ENCODE measurements around the gene GALNT12.
A peak's percentile ranks its signal among the peaks of the same experiment; 100 is the strongest.

GALNT12 gene

DNA sequence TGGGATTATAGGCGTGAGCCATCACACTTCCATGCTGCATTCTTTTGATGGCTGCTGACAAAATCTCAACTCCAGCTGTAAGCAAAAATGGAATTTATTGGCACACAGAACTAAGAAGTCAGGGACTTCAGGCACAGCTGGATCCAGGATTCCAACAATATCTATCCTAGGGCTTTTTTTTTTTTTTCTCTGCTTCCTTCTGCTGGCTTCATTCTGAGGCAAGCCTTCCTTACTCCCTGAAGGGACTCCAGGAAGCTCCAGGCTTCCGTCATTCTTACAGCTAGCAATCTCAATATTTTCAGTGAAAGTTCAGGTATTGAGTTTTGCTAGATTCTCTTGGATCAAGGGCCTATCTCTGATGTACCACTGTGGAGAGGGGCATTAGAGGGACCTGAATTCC, 66.1 kb downstream of the GALNT12 start:
- Histone ChIP-seq H3K36me3 (no peaks in the 10 kb centered on the region), H3K4me3 (no peak overlapping the region), H3K4me1 (peaks cover 0 to 24% (median 22%) of the 10 kb centered on the region in 4 donors), H3K27ac (no peak overlapping the region), H3K9me3 (no peaks in the 10 kb centered on the region), H3K27me3 (no peaks in the 10 kb centered on the region)
- intact Hi-C loops (cut with DNase I; ENCODE audit: low total_unique reads): loop anchor here (10.0 kb wide), 1 partner anchor 61 kb away; no protein-coding TSS in a partner anchor
- TF ChIP-seq, protein P1, sequence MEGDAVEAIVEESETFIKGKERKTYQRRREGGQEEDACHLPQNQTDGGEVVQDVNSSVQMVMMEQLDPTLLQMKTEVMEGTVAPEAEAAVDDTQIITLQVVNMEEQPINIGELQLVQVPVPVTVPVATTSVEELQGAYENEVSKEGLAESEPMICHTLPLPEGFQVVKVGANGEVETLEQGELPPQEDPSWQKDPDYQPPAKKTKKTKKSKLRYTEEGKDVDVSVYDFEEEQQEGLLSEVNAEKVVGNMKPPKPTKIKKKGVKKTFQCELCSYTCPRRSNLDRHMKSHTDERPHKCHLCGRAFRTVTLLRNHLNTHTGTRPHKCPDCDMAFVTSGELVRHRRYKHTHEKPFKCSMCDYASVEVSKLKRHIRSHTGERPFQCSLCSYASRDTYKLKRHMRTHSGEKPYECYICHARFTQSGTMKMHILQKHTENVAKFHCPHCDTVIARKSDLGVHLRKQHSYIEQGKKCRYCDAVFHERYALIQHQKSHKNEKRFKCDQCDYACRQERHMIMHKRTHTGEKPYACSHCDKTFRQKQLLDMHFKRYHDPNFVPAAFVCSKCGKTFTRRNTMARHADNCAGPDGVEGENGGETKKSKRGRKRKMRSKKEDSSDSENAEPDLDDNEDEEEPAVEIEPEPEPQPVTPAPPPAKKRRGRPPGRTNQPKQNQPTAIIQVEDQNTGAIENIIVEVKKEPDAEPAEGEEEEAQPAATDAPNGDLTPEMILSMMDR (IDR thresholded peaks at IDR 0.05): no peak
- DNase-seq: no peak

GRCh38 chr9:98873951-98874371, 66.5 kb downstream of the GALNT12 start:
- TF ChIP-seq, protein P1 (IDR thresholded peaks at IDR 0.05): no peak
- Histone ChIP-seq H3K9me3 (no peaks in the 10 kb centered on the region), H3K4me3 (no peak overlapping the region), H3K27me3 (no peaks in the 10 kb centered on the region), H3K36me3 (no peaks in the 10 kb centered on the region), H3K27ac (no peak overlapping the region), H3K4me1 (peaks cover 0 to 26% (median 24%) of the 10 kb centered on the region in 4 donors)
- intact Hi-C loops (cut with DNase I; ENCODE audit: low total_unique reads): loop anchor here (10.0 kb wide), 1 partner anchor 61 kb away; no protein-coding TSS in a partner anchor
- peak; percentile 67 to 84 for DNase-seq

GRCh38 chr9:98874721-98875255, 67.3 kb downstream of the GALNT12 start:
- H3K36me3 ChIP-seq: no peaks in the 10 kb centered on the region
- intact Hi-C loops (cut with DNase I; ENCODE audit: low total_unique reads): loop anchor here (10.0 kb wide), 1 partner anchor 60 kb away; no protein-coding TSS in a partner anchor
- H3K4me1 ChIP-seq: peaks cover 0 to 34% (median 31%) of the 10 kb centered on the region in 4 donors
- no peak overlapping the region for H3K4me3 ChIP-seq
- H3K27me3 ChIP-seq: no peaks in the 10 kb centered on the region
- TF ChIP-seq, protein P1 (IDR thresholded peaks at IDR 0.05): no peak
- H3K27ac ChIP-seq: no peak overlapping the region
- no peak for DNase-seq
- no peaks in the 10 kb centered on the region for H3K9me3 ChIP-seq

DNA sequence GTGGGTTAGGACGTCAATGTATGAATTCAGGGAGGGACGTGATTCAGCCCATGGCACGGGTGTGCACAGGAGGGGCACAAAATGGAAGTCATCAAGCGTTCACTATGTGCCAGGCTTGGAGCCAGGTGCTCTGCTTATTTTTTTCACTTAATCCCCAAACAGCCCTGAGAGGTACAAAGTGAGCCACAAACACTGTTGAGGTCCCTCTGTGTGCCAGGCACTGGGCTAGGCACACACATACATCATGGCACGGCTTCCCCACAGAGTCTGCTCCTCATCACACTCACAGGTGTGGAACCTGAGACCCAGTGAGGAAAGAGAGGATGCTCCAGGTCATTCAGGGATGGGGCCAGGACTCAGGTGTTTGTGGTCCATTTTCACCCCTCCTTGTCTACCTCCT, 68.1 kb downstream of the GALNT12 start:
- intact Hi-C loops (cut with DNase I; ENCODE audit: low total_unique reads): loop anchor here (10.0 kb wide), 1 partner anchor 59 kb away; no protein-coding TSS in a partner anchor
- TF ChIP-seq, protein P1 (IDR thresholded peaks at IDR 0.05): no peak
- H3K27me3 ChIP-seq: no peaks in the 10 kb centered on the region
- peaks cover 0 to 34% (median 32%) of the 10 kb centered on the region in 4 donors for H3K4me1 ChIP-seq
- H3K4me3 ChIP-seq: no peak overlapping the region
- H3K27ac ChIP-seq: no peak overlapping the region
- no peaks in the 10 kb centered on the region for H3K9me3 ChIP-seq
- no peak for DNase-seq
- H3K36me3 ChIP-seq: no peaks in the 10 kb centered on the region

GRCh38 chr9:98877311-98877710, 69.8 kb downstream of the GALNT12 start:
- TF ChIP-seq, protein P1 (IDR thresholded peaks at IDR 0.05): no peak
- Histone ChIP-seq H3K27ac (no peak overlapping the region), H3K4me3 (no peak overlapping the region), H3K36me3 (no peaks in the 10 kb centered on the region), H3K27me3 (no peaks in the 10 kb centered on the region), H3K9me3 (no peaks in the 10 kb centered on the region), H3K4me1 (peaks cover 0 to 52% (median 47%) of the 10 kb centered on the region in 4 donors)
- intact Hi-C loops (cut with DNase I; ENCODE audit: low total_unique reads): loop anchor here (10.0 kb wide), 1 partner anchor 57 kb away; no protein-coding TSS in a partner anchor
- no peak for DNase-seq
